Neural progenitor cell (in vitro differentiated cells): ENCODE data around the gene WEE2. TPM values are rescaled to one million over a fixed set of nuclear protein-coding genes. Genes with fewer than 3 reads are reported as not detected.
A peak's percentile ranks its signal among the peaks of the same experiment; 100 is the strongest.

ENCODE experiments used
- DNase-seq: peaks from one replicate; pipeline ENCODE4 v3.0.0-alpha.2; 2016; ENCODE audit warnings: low spot score
- H2AFZ ChIP-seq: fragments of 200-600 bp; sonication (generic); replicated peaks from 2 replicates; pipeline ENCODE4 v1.6.1; 2016; ENCODE audit warnings: antibody characterized with exemption
- H3F3A ChIP-seq: fragments of 200-600 bp; sonication (generic); 2 replicates; pipeline ENCODE4 v1.6.1; 2016; ENCODE audit warnings: antibody characterized with exemption, low read depth
- H3K27ac ChIP-seq: fragments of 200-600 bp; sonication (generic); 2 replicates; pipeline ENCODE4 v1.5.1; 2016; ENCODE audit warnings: mild to moderate bottlenecking
- H3K27me3 ChIP-seq: fragments of 200-600 bp; sonication (generic); 2 replicates; pipeline ENCODE4 v1.6.1; 2016; ENCODE audit warnings: mild to moderate bottlenecking, moderate library complexity
- H3K36me3 ChIP-seq: fragments of 200-600 bp; sonication (generic); 2 replicates; pipeline ENCODE4 v1.5.1; 2016
- H3K4me1 ChIP-seq: fragments of 200-600 bp; sonication (generic); 2 replicates; pipeline ENCODE4 v1.6.1; 2016; ENCODE audit warnings: mixed run types
- H3K4me2 ChIP-seq: fragments of 200-600 bp; sonication (generic); 2 replicates; pipeline ENCODE4 v1.6.1; 2016
- H3K4me3 ChIP-seq: fragments of 200-600 bp; sonication (generic); 2 replicates; pipeline ENCODE4 v1.5.1; 2016
- H3K79me2 ChIP-seq: fragments of 200-600 bp; sonication (generic); 2 replicates; pipeline ENCODE4 v1.6.1; 2016; ENCODE audit warnings: low read depth
- H3K9ac ChIP-seq: fragments of 200-600 bp; sonication (generic); 2 replicates; pipeline ENCODE4 v1.6.1; 2016
- H3K9me3 ChIP-seq: fragments of 200-600 bp; sonication (generic); 2 replicates; pipeline ENCODE4 v1.5.1; 2016; ENCODE audit warnings: low read depth
- H4K20me1 ChIP-seq: fragments of 200-600 bp; sonication (generic); 2 replicates; pipeline ENCODE4 v1.6.1; 2016; ENCODE audit warnings: low read depth
- H3K27ac Mint-ChIP-seq: 3 replicates; pipeline ENCODE4 v1.8.0; 2021; ENCODE audit warnings: mixed read lengths
- H3K27me3 Mint-ChIP-seq: 2 replicates; pipeline ENCODE4 v1.8.0; 2022; ENCODE audit warnings: low read depth, mild to moderate bottlenecking, inconsistent platforms, moderate library complexity, mixed read lengths; ENCODE audit not compliant: insufficient read depth
- H3K36me3 Mint-ChIP-seq: 3 replicates; pipeline ENCODE4 v1.8.0; 2021; ENCODE audit warnings: mixed read lengths
- H3K4me1 Mint-ChIP-seq: 3 replicates; pipeline ENCODE4 v1.8.0; 2021; ENCODE audit warnings: mixed read lengths
- H3K4me3 Mint-ChIP-seq: 3 replicates; pipeline ENCODE4 v1.8.0; 2021; ENCODE audit warnings: mild to moderate bottlenecking, moderate library complexity, mixed read lengths
- H3K9me3 Mint-ChIP-seq: 3 replicates; pipeline ENCODE4 v1.8.0; 2020; ENCODE audit warnings: mixed read lengths
- CTCF ChIP-seq: fragments of 200-600 bp; sonication (generic); IDR thresholded peaks from 2 replicates; pipeline ENCODE4 v1.5.1; 2017; ENCODE audit warnings: antibody characterized with exemption, mild to moderate bottlenecking
- EZH2 ChIP-seq: fragments of 200-600 bp; sonication (generic); IDR thresholded peaks from 2 replicates; pipeline ENCODE4 v1.6.1; 2017; ENCODE audit warnings: antibody characterized with exemption, mild to moderate bottlenecking, moderate library complexity
- EZH2phosphoT487 ChIP-seq: fragments of 200-600 bp; sonication (generic); IDR thresholded peaks from 2 replicates; pipeline ENCODE4 v1.6.1; 2017; ENCODE audit warnings: antibody characterized with exemption
- total RNA-seq: library from RNA; depleted of rRNA; stranded (reverse); fragments of >200 nt; gene quantifications from 2 replicates; pipeline ENCODE4 v1.2.3, GENCODE V29; 2015; ENCODE audit warnings: low replicate concordance

The WEE2 gene
- total RNA-seq, 1 donor from 2014 or later, result not detected

GRCh38 chr7:141695803-141696289, 12.3 kb upstream of the WEE2 start:
- Histone ChIP-seq H3K4me3 (no peak overlapping the region), H3K9me3 (no peaks in the 10 kb centered on the region), H3K79me2 (peaks cover 26% of the 10 kb centered on the region), H3F3A (peaks cover 10% of the 10 kb centered on the region), H3K27ac (no peak overlapping the region), H3K4me2 (no peak overlapping the region), H4K20me1 (peaks cover 37% of the 10 kb centered on the region), H3K27me3 (peaks cover 8% of the 10 kb centered on the region), H3K9ac (no peak overlapping the region), H3K4me1 (peaks cover 5% of the 10 kb centered on the region), H2AFZ (no peak overlapping the region), H3K36me3 (no peaks in the 10 kb centered on the region)
- Mint-ChIP-seq H3K4me3 (no peak overlapping the region), H3K4me1 (peaks cover 38% of the 10 kb centered on the region), H3K27me3 (no peaks in the 10 kb centered on the region), H3K36me3 (peaks cover 3% of the 10 kb centered on the region), H3K9me3 (no peaks in the 10 kb centered on the region), H3K27ac (no peak overlapping the region)
- DNase-seq, result no peak
- TF ChIP-seq EZH2phosphoT487, result no peak
- TF ChIP-seq CTCF, result no peak
- no peak for TF ChIP-seq EZH2

DNA sequence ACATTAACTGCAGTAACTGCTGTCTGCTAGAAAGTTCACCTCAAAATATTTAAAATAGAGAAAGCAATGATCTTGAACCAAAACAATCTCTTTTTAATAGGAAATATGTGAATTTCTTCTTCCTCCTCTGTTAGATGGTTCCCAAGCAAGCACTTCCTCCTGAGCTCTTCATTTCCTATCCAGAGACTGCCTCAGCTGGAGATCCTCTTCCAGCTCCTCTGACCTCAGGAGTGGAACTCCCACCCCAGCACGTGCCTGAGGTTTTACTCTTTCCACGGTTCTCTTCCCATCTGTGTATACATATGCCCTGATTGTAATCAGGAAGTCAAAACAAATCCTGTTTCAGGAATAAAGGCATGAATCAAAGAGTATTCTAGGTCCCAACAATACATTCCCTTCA, 11.8 kb upstream of the WEE2 start:
- no peak for TF ChIP-seq CTCF
- TF ChIP-seq EZH2, result no peak
- no peak for TF ChIP-seq EZH2phosphoT487
- Mint-ChIP-seq H3K36me3 (peaks cover 3% of the 10 kb centered on the region), H3K27me3 (no peaks in the 10 kb centered on the region), H3K4me1 (peaks cover 40% of the 10 kb centered on the region), H3K4me3 (no peak overlapping the region), H3K9me3 (no peaks in the 10 kb centered on the region), H3K27ac (peak overlapping the region; percentile 46)
- Histone ChIP-seq H3K27me3 (peaks cover 11% of the 10 kb centered on the region), H3K4me1 (peaks cover 7% of the 10 kb centered on the region), H3K9ac (no peak overlapping the region), H3K4me2 (no peak overlapping the region), H3K27ac (no peak overlapping the region), H3K4me3 (no peak overlapping the region), H3F3A (peaks cover 12% of the 10 kb centered on the region), H2AFZ (no peak overlapping the region), H3K9me3 (no peaks in the 10 kb centered on the region), H3K36me3 (no peaks in the 10 kb centered on the region), H3K79me2 (peaks cover 28% of the 10 kb centered on the region), H4K20me1 (peaks cover 39% of the 10 kb centered on the region)
- no peak for DNase-seq

GRCh38 chr7:141697211-141697871, 10.8 kb upstream of the WEE2 start:
- peaks cover 39% of the 10 kb centered on the region for H4K20me1 ChIP-seq
- no peak overlapping the region for H3K9ac ChIP-seq
- peaks cover 3% of the 10 kb centered on the region for H3K36me3 Mint-ChIP-seq
- no peak overlapping the region for H2AFZ ChIP-seq
- peaks cover 8% of the 10 kb centered on the region for H3K4me1 ChIP-seq
- peaks cover 12% of the 10 kb centered on the region for H3F3A ChIP-seq
- no peaks in the 10 kb centered on the region for H3K9me3 Mint-ChIP-seq
- no peak overlapping the region for H3K27ac Mint-ChIP-seq
- H3K4me3 ChIP-seq, result no peak overlapping the region
- H3K36me3 ChIP-seq, result no peaks in the 10 kb centered on the region
- no peak overlapping the region for H3K4me3 Mint-ChIP-seq
- H3K4me2 ChIP-seq, result no peak overlapping the region
- H3K27me3 Mint-ChIP-seq, result peaks cover 2% of the 10 kb centered on the region
- H3K9me3 ChIP-seq, result no peaks in the 10 kb centered on the region
- no peak for DNase-seq
- peaks cover 40% of the 10 kb centered on the region for H3K4me1 Mint-ChIP-seq
- peaks cover 13% of the 10 kb centered on the region for H3K27me3 ChIP-seq
- H3K27ac ChIP-seq, result no peak overlapping the region
- peaks cover 23% of the 10 kb centered on the region for H3K79me2 ChIP-seq
- TF ChIP-seq EZH2, result no peak
- no peak for TF ChIP-seq CTCF
- TF ChIP-seq EZH2phosphoT487, result no peak
